VCaP (cell line): Measurements from ENCODE around the gene NAIF1.

Experiments
- H3K27ac ChIP-seq: fragments of 450-650 bp; 2 replicates; pipeline ENCODE4 v1.5.1; 2017
- TF ChIP-seq, protein P1 (sequence below): fragments of 450-650 bp; conservative IDR thresholded peaks from 2 replicates; pipeline ENCODE4 v1.5.1; 2017; ENCODE audit warnings: mild to moderate bottlenecking, moderate library complexity

The NAIF1 gene

DNA sequence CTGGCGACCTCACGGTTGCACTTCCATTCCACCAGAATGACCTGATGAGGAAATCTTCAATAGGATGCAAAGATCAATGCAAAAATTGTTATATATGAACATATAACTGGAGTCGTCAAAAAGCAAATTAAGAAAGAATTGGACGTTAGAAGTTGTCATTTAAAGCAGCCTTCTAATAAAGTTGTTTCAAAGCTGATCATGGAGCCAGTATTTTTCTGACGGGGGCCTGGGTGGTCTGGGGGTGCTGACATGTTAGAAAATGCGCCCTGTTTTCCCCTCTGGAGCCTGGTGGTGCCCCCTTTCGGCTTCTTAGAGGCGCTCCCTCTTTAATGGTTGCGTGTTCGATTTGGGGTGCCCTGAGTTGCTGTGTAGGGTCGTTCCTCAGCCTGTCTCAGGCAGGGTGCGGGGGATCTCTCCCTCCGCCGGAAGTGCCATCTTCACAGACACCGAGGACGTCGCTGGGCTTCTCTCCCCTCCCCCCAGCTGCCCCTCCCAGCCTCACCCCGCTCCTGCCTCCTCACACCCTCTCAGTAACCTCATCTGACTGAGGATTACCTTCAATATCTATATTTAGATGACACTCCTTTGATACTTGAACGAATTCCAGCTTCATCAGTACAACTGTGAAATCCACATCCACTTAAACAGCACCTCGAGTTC lies 42.1 kb upstream of the NAIF1 start:
- peak overlapping the region; percentile 15; the same call in 1 of the 2 replicates for H3K27ac ChIP-seq
- TF ChIP-seq, protein P1, sequence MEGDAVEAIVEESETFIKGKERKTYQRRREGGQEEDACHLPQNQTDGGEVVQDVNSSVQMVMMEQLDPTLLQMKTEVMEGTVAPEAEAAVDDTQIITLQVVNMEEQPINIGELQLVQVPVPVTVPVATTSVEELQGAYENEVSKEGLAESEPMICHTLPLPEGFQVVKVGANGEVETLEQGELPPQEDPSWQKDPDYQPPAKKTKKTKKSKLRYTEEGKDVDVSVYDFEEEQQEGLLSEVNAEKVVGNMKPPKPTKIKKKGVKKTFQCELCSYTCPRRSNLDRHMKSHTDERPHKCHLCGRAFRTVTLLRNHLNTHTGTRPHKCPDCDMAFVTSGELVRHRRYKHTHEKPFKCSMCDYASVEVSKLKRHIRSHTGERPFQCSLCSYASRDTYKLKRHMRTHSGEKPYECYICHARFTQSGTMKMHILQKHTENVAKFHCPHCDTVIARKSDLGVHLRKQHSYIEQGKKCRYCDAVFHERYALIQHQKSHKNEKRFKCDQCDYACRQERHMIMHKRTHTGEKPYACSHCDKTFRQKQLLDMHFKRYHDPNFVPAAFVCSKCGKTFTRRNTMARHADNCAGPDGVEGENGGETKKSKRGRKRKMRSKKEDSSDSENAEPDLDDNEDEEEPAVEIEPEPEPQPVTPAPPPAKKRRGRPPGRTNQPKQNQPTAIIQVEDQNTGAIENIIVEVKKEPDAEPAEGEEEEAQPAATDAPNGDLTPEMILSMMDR: no peak

DNA sequence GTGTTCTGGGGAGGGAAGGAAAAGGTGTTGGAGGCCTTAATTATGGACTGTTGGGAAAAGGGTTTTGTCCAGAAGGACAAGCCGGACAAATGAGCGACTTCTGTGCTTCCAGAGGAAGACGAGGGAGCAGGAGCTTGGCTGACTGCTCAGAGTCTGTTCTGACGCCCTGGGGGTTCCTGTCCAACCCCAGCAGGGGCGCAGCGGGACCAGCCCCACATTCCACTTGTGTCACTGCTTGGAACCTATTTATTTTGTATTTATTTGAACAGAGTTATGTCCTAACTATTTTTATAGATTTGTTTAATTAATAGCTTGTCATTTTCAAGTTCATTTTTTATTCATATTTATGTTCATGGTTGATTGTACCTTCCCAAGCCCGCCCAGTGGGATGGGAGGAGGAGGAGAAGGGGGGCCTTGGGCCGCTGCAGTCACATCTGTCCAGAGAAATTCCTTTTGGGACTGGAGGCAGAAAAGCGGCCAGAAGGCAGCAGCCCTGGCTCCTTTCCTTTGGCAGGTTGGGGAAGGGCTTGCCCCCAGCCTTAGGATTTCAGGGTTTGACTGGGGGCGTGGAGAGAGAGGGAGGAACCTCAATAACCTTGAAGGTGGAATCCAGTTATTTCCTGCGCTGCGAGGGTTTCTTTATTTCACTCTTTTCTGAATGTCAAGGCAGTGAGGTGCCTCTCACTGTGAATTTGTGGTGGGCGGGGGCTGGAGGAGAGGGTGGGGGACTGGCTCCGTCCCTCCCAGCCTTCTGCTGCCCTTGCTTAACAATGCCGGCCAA lies 41.3 kb upstream of the NAIF1 start:
- peak overlapping the region; percentile 15; the same call in 1 of the 2 replicates for H3K27ac ChIP-seq
- TF ChIP-seq, protein P1: no peak

DNA sequence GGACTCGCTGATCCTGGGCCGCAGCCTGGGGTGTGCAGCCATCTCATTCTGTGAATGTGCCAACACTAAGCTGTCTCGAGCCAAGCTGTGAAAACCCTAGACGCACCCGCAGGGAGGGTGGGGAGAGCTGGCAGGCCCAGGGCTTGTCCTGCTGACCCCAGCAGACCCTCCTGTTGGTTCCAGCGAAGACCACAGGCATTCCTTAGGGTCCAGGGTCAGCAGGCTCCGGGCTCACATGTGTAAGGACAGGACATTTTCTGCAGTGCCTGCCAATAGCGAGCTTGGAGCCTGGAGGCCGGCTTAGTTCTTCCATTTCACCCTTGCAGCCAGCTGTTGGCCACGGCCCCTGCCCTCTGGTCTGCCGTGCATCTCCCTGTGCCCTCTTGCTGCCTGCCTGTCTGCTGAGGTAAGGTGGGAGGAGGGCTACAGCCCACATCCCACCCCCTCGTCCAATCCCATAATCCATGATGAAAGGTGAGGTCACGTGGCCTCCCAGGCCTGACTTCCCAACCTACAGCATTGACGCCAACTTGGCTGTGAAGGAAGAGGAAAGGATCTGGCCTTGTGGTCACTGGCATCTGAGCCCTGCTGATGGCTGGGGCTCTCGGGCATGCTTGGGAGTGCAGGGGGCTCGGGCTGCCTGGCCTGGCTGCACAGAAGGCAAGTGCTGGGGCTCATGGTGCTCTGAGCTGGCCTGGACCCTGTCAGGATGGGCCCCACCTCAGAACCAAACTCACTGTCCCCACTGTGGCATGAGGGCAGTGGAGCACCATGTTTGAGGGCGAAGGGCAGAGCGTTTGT lies 40.5 kb upstream of the NAIF1 start:
- peak overlapping the region; percentile 15; the same call in 1 of the 2 replicates for H3K27ac ChIP-seq
- TF ChIP-seq, protein P1: no peak

DNA sequence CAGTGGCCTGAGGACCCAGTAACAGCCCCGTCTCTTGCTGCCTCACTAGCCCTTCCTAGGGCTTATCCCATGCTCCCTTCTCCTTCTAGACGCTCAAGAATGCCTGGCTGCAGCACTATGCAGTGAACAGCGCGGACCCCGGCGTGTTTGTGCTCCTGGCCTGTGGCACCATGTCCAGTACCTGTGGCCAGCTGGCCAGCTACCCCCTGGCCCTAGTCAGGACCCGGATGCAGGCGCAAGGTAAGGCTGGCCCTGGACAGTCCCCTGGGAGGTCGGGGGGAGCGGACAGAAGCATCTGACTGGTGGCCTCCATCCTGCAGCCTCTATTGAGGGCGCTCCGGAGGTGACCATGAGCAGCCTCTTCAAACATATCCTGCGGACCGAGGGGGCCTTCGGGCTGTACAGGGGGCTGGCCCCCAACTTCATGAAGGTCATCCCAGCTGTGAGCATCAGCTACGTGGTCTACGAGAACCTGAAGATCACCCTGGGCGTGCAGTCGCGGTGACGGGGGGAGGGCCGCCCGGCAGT lies 39.9 kb upstream of the NAIF1 start:
- peak overlapping the region; percentile 15; the same call in 1 of the 2 replicates for H3K27ac ChIP-seq
- TF ChIP-seq, protein P1: no peak

DNA sequence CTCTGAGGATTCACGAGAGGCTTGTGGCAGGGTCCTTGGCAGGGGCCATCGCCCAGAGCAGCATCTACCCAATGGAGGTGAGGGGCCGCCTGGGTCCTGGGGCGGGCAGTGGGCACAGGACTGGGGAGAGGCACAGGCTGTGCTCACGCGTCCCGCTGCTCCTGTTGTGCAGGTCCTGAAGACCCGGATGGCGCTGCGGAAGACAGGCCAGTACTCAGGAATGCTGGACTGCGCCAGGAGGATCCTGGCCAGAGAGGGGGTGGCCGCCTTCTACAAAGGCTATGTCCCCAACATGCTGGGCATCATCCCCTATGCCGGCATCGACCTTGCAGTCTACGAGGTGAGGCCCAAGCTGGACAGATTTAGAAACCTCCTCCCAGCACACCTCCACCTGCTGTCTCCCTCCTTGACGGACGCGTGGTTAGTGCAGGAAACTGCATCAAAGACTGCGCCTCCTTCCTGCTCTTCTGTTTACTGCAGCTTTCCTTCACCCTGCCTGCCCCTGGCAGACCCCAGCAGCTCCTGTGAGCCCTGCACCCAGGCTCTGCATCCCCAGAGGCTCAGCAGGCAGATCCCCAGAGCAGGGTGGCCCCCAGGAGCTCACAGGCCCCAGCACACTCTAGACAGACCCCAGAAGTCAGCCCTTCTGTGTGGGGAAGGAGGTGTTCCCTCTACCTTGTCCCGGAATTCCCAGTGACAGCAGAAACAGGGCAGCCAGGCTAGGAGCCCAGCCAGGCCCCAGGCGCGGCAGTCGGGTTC lies 39.2 kb upstream of the NAIF1 start:
- TF ChIP-seq, protein P1: no peak
- no peak overlapping the region for H3K27ac ChIP-seq

DNA sequence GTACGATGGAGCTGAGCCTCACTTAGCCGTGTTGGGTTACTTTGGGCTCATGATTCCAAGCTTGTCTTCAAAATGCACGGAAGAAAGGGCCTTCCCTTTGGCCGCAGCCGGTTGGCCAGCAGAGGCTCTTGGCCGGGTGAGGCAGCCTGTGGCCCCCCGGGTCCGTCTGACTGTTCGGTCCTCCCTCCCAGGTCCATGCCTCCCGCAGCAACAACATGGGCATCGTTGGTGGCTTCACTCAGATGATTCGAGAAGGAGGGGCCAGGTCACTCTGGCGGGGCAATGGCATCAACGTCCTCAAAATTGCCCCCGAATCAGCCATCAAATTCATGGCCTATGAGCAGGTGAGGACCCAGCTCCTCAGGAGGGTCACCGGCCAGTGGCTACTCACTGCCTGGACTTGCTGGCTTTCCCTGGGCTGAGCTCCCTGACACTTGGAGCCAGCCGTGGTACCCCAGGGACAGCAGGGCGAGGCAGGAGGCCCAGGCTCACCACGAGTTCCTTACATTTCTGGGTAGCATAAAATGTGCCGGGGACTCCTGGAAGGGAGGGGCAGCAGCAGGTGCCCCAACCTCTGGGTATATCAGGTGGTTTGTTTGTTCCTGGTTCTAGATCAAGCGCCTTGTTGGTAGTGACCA lies 38.5 kb upstream of the NAIF1 start:
- peak overlapping the region; percentile 2; the same call in 1 of the 2 replicates for H3K27ac ChIP-seq
- TF ChIP-seq, protein P1: no peak
